ENCODE measurements around the gene C22orf39.

C22orf39 gene

GRCh38 chr22:19434401-19434800 is 13.1 kb downstream of the C22orf39 start:
- in situ Hi-C loops (cut with MboI; ENCODE audit: low sequenced_read_pairs), result no loop called here

GRCh38 chr22:19432133-19432851 is 15.2 kb downstream of the C22orf39 start, which contains the start of gene MRPL40:
Gene MRPL40 (plus strand): TSS chr22:19432545. CDS start chr22:19432555, 10 bp downstream.
- in situ Hi-C loops (cut with MboI; ENCODE audit: low sequenced_read_pairs), result no loop called here

- in situ Hi-C loops (cut with MboI; ENCODE audit: low sequenced_read_pairs), result no loop called here
These were observed 15.8 kb downstream of the C22orf39 start, which contains the start of gene HIRA for GRCh38 chr22:19431649-19432132. Gene HIRA (minus strand): TSS chr22:19431733. CDS start chr22:19431476, 257 bp downstream.

GRCh38 chr22:19430890-19431541 is 16.5 kb downstream of the C22orf39 start:
- in situ Hi-C loops (cut with MboI; ENCODE audit: low sequenced_read_pairs), result no loop called here

- in situ Hi-C loops (cut with MboI; ENCODE audit: low sequenced_read_pairs), result no loop called here
These were observed 17.3 kb downstream of the C22orf39 start for GRCh38 chr22:19429950-19430889.

GRCh38 chr22:19424186-19424500 is 23.4 kb downstream of the C22orf39 start:
- in situ Hi-C loops (cut with MboI; ENCODE audit: low sequenced_read_pairs), result no loop called here

GRCh38 chr22:19422440-19423301 is 24.8 kb downstream of the C22orf39 start:
- in situ Hi-C loops (cut with MboI; ENCODE audit: low sequenced_read_pairs), result no loop called here

- in situ Hi-C loops (cut with MboI; ENCODE audit: low sequenced_read_pairs), result no loop called here
These were observed 27.2 kb downstream of the C22orf39 start for GRCh38 chr22:19420321-19420720.

GRCh38 chr22:19419464-19420178 is 27.9 kb downstream of the C22orf39 start:
- in situ Hi-C loops (cut with MboI; ENCODE audit: low sequenced_read_pairs), result no loop called here

- in situ Hi-C loops (cut with MboI; ENCODE audit: low sequenced_read_pairs), result no loop called here
These were observed 28.4 kb downstream of the C22orf39 start for GRCh38 chr22:19419086-19419463.

- in situ Hi-C loops (cut with MboI; ENCODE audit: low sequenced_read_pairs), result no loop called here
These were observed 34.6 kb downstream of the C22orf39 start for GRCh38 chr22:19412923-19413322.

GRCh38 chr22:19412478-19412877 is 35.0 kb downstream of the C22orf39 start:
- in situ Hi-C loops (cut with MboI; ENCODE audit: low sequenced_read_pairs), result no loop called here

- in situ Hi-C loops (cut with MboI; ENCODE audit: low sequenced_read_pairs), result no loop called here
These were observed 35.8 kb downstream of the C22orf39 start for GRCh38 chr22:19411690-19412045.

- in situ Hi-C loops (cut with MboI; ENCODE audit: low sequenced_read_pairs), result no loop called here
These were observed 36.4 kb downstream of the C22orf39 start for GRCh38 chr22:19410941-19411689.

GRCh38 chr22:19407649-19408606 is 39.6 kb downstream of the C22orf39 start:
- in situ Hi-C loops (cut with MboI; ENCODE audit: low sequenced_read_pairs), result no loop called here

GRCh38 chr22:19406846-19407245 is 40.7 kb downstream of the C22orf39 start:
- in situ Hi-C loops (cut with MboI; ENCODE audit: low sequenced_read_pairs), result no loop called here

- in situ Hi-C loops (cut with MboI; ENCODE audit: low sequenced_read_pairs), result no loop called here
These were observed 41.2 kb downstream of the C22orf39 start for GRCh38 chr22:19406281-19406811.

GRCh38 chr22:19405652-19406051 is 41.9 kb downstream of the C22orf39 start:
- in situ Hi-C loops (cut with MboI; ENCODE audit: low sequenced_read_pairs), result no loop called here
